ENCODE measurements around the gene ABCA13.

ABCA13 gene

GRCh38 chr7:48497521-48497920, 326.3 kb downstream of the ABCA13 start:
- DNase-seq (ENCODE audit: low read depth, low spot score): no peak
- Histone ChIP-seq H3K27ac (no peak overlapping the region), H3K9me3 (ENCODE audit: low read depth, low read length) (no peaks in the 10 kb centered on the region), H3K4me3 (no peak overlapping the region), H3K36me3 (ENCODE audit: insufficient read depth, low read length) (no peaks in the 10 kb centered on the region), H3K9ac (ENCODE audit: insufficient read length) (no peak overlapping the region)
- TF ChIP-seq EZH2 (IDR thresholded peaks at IDR 0.05): no peak
- TF ChIP-seq POLR2AphosphoS5 (IDR thresholded peaks at IDR 0.05; ENCODE audit: borderline replicate concordance, low read depth, low read length): no peak
- no peak for TF ChIP-seq FOXP2 (optimal IDR thresholded peaks at IDR 0.05; ENCODE audit: control extremely low read depth, extremely low read length, insufficient read depth)

- H3K36me3 ChIP-seq (ENCODE audit: insufficient read depth, low read length): no peaks in the 10 kb centered on the region
- H3K9ac ChIP-seq (ENCODE audit: insufficient read length): no peak overlapping the region
- no peak overlapping the region for H3K4me3 ChIP-seq
- no peaks in the 10 kb centered on the region for H3K9me3 ChIP-seq (ENCODE audit: low read depth, low read length)
- H3K27ac ChIP-seq: no peak overlapping the region
- DNase-seq (ENCODE audit: low read depth, low spot score): no peak
- TF ChIP-seq FOXP2 (optimal IDR thresholded peaks at IDR 0.05; ENCODE audit: control extremely low read depth, extremely low read length, insufficient read depth): no peak
These were observed 330.8 kb downstream of the ABCA13 start for GRCh38 chr7:48502021-48502420.

GRCh38 chr7:48505051-48505450, 333.8 kb downstream of the ABCA13 start:
- H3K36me3 ChIP-seq (ENCODE audit: insufficient read depth, low read length): no peaks in the 10 kb centered on the region
- H3K27ac ChIP-seq: no peak overlapping the region
- no peak for DNase-seq (ENCODE audit: low read depth, low spot score)
- H3K9me3 ChIP-seq (ENCODE audit: low read depth, low read length): no peaks in the 10 kb centered on the region
- no peak overlapping the region for H3K4me3 ChIP-seq
- no peak for TF ChIP-seq POLR2AphosphoS5 (IDR thresholded peaks at IDR 0.05; ENCODE audit: borderline replicate concordance, low read depth, low read length)
- TF ChIP-seq EZH2 (IDR thresholded peaks at IDR 0.05): no peak
- no peak for TF ChIP-seq FOXP2 (optimal IDR thresholded peaks at IDR 0.05; ENCODE audit: control extremely low read depth, extremely low read length, insufficient read depth)
- H3K9ac ChIP-seq (ENCODE audit: insufficient read length): no peak overlapping the region

GRCh38 chr7:48505466-48505865, 334.2 kb downstream of the ABCA13 start:
- no peaks in the 10 kb centered on the region for H3K9me3 ChIP-seq (ENCODE audit: low read depth, low read length)
- no peak overlapping the region for H3K4me3 ChIP-seq
- H3K36me3 ChIP-seq (ENCODE audit: insufficient read depth, low read length): no peaks in the 10 kb centered on the region
- H3K27ac ChIP-seq: no peak overlapping the region
- H3K9ac ChIP-seq (ENCODE audit: insufficient read length): no peak overlapping the region
- DNase-seq (ENCODE audit: low read depth, low spot score): no peak
- TF ChIP-seq FOXP2 (optimal IDR thresholded peaks at IDR 0.05; ENCODE audit: control extremely low read depth, extremely low read length, insufficient read depth) (no peak), EZH2 (IDR thresholded peaks at IDR 0.05) (no peak), POLR2AphosphoS5 (IDR thresholded peaks at IDR 0.05; ENCODE audit: borderline replicate concordance, low read depth, low read length) (no peak)

DNA sequence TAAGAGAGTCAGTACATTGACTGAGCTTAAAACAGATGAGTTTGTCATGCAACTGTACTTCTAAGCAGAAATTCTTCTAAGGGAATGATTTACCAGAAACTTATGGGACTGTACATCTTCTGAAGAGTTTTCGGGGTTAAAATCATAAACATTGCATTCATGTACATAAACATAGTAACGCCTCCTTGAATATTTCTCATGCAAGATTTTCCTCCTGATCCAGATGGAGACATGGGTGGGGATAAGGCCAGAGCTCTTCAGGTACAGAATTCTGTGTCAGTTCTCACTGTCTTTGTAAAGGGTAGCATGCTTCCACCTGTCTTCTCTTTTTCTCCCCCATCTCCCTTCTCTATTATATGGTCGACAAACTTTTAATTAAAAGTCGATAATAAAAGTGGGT, 335.3 kb downstream of the ABCA13 start:
- H3K27ac ChIP-seq: no peak overlapping the region
- no peak overlapping the region for H3K4me3 ChIP-seq
- H3K9me3 ChIP-seq (ENCODE audit: low read depth, low read length): no peaks in the 10 kb centered on the region
- TF ChIP-seq FOXP2 (optimal IDR thresholded peaks at IDR 0.05; ENCODE audit: control extremely low read depth, extremely low read length, insufficient read depth) (no peak), POLR2AphosphoS5 (IDR thresholded peaks at IDR 0.05; ENCODE audit: borderline replicate concordance, low read depth, low read length) (no peak), EZH2 (IDR thresholded peaks at IDR 0.05) (no peak)
- H3K9ac ChIP-seq (ENCODE audit: insufficient read length): no peak overlapping the region
- no peaks in the 10 kb centered on the region for H3K36me3 ChIP-seq (ENCODE audit: insufficient read depth, low read length)
- no peak for DNase-seq (ENCODE audit: low read depth, low spot score)

DNA sequence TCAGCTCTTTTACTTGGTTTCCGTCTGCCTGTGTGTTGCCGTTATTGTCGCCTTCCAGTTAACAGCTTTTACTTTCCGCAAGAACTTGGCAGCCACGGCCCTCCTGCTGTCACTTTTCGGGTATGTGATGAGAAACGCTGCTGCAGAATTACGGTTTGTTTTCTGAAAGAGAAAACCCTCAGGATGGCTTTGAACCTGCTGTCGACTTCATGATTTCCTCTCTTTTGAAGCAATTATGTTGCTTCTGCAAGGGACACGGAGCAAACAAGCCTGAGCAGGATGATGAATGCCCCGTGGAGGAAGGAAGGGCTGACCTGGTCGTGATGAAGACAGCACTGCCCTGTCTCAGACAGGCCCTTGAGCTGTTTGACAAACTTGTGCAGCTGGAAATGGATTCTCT, 339.8 kb downstream of the ABCA13 start:
- peak overlapping the region; percentile 60 for H3K4me3 ChIP-seq
- no peaks in the 10 kb centered on the region for H3K9me3 ChIP-seq (ENCODE audit: low read depth, low read length)
- peak overlapping the region; percentile 7 for H3K9ac ChIP-seq (ENCODE audit: insufficient read length)
- peak overlapping the region; percentile 26; the same call in 1 of the 2 replicates for H3K27ac ChIP-seq
- TF ChIP-seq FOXP2 (optimal IDR thresholded peaks at IDR 0.05; ENCODE audit: control extremely low read depth, extremely low read length, insufficient read depth): no peak
- TF ChIP-seq POLR2AphosphoS5 (IDR thresholded peaks at IDR 0.05; ENCODE audit: borderline replicate concordance, low read depth, low read length): no peak
- TF ChIP-seq EZH2 (IDR thresholded peaks at IDR 0.05): no peak
- DNase-seq (ENCODE audit: low read depth, low spot score): no peak
- no peaks in the 10 kb centered on the region for H3K36me3 ChIP-seq (ENCODE audit: insufficient read depth, low read length)

GRCh38 chr7:48512892-48513291, 341.6 kb downstream of the ABCA13 start:
- TF ChIP-seq EZH2 (IDR thresholded peaks at IDR 0.05) (no peak), POLR2AphosphoS5 (IDR thresholded peaks at IDR 0.05; ENCODE audit: borderline replicate concordance, low read depth, low read length) (no peak), FOXP2 (optimal IDR thresholded peaks at IDR 0.05; ENCODE audit: control extremely low read depth, extremely low read length, insufficient read depth) (no peak)
- Histone ChIP-seq H3K4me3 (no peak overlapping the region), H3K9me3 (ENCODE audit: low read depth, low read length) (no peaks in the 10 kb centered on the region), H3K9ac (ENCODE audit: insufficient read length) (no peak overlapping the region), H3K36me3 (ENCODE audit: insufficient read depth, low read length) (no peaks in the 10 kb centered on the region), H3K27ac (no peak overlapping the region)
- DNase-seq (ENCODE audit: low read depth, low spot score): no peak

DNA sequence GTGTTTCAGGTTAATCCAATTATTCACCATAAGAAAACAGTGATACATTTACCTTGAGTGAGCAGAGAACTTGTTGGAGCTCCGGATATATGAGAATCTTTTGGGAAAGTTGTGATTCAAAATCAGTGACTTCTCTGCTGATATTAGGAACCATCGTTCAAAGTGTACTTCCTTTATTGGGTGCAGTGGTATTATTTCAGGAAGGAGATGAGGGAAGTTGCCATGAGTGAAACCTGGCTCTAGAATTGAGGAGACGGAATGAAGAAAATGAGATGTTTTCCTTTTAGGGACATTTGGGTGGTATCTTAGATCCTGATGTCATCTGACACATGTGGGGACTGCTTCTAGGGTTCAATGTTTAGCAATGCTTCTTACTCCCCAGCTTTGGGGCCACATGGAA, 343.9 kb downstream of the ABCA13 start:
- TF ChIP-seq EZH2 (IDR thresholded peaks at IDR 0.05): no peak
- no peaks in the 10 kb centered on the region for H3K36me3 ChIP-seq (ENCODE audit: insufficient read depth, low read length)
- no peak for DNase-seq (ENCODE audit: low read depth, low spot score)

DNA sequence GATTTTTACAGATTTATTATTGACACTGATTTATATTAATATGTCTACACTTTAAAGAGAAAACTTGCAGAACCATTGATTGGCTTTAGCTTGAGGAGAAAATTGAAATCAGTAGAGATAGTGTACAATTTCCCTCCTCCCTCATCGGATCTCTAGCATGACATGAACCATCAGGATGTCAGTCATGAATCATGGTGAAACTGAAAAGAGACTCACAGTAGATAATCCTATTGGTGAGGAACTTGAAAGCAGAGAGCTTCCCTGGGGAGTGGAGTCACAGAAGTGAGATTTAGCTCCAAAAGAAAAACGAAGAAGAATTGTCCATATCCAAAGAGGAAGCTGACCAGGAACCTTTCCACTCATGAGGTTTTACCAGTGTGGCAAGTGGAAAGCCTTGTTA, 346.8 kb downstream of the ABCA13 start:
- DNase-seq (ENCODE audit: low read depth, low spot score): no peak
- Histone ChIP-seq H3K4me3 (no peak overlapping the region), H3K9me3 (ENCODE audit: low read depth, low read length) (no peaks in the 10 kb centered on the region), H3K9ac (ENCODE audit: insufficient read length) (no peak overlapping the region), H3K27ac (no peak overlapping the region), H3K36me3 (ENCODE audit: insufficient read depth, low read length) (no peaks in the 10 kb centered on the region)
- TF ChIP-seq FOXP2 (optimal IDR thresholded peaks at IDR 0.05; ENCODE audit: control extremely low read depth, extremely low read length, insufficient read depth) (no peak), POLR2AphosphoS5 (IDR thresholded peaks at IDR 0.05; ENCODE audit: borderline replicate concordance, low read depth, low read length) (no peak), EZH2 (IDR thresholded peaks at IDR 0.05) (no peak)

More for the DNA sequence above, 343.9 kb downstream of the ABCA13 start:
- no peak overlapping the region for H3K9ac ChIP-seq (ENCODE audit: insufficient read length)
- H3K9me3 ChIP-seq (ENCODE audit: low read depth, low read length): no peaks in the 10 kb centered on the region
- H3K4me3 ChIP-seq: no peak overlapping the region
- no peak overlapping the region for H3K27ac ChIP-seq
